CD14-positive monocyte (primary cell): ENCODE measurements around the gene PRKAR1A. TPM values are rescaled to one million over a fixed set of nuclear protein-coding genes. Genes with fewer than 3 reads are reported as not detected.

Source experiments
- DNase-seq, 3 donors: peaks; one replicate each; pipeline ENCODE4 v3.0.0-alpha.2; 2011 to 2022
- H2AFZ ChIP-seq: 2 replicates; pipeline ENCODE4 v1.6.0; 2012; ENCODE audit warnings: mild to moderate bottlenecking, low read depth, low read length, inconsistent platforms; ENCODE audit not compliant: insufficient read depth, poor library complexity, severe bottlenecking
- H3K27ac ChIP-seq, 2 donors: 1 replicate in 1 of 2; 2 replicates in 1 of 2; pipeline ENCODE4 v1.5.1; 2012 to 2013; ENCODE audit warnings: low read length in 2 of 2, control low read depth in 1 of 2, inconsistent platforms in 1 of 2, low read depth in 1 of 2, mild to moderate bottlenecking in 1 of 2
- H3K27me3 ChIP-seq, 2 donors: one replicate each; pipeline versions ENCODE4 v1.6.0 to v1.6.1; 2011 to 2013; ENCODE audit warnings: low read length in 2 of 2; ENCODE audit not compliant: control insufficient read depth in 2 of 2, insufficient read depth in 2 of 2
- H3K36me3 ChIP-seq, 2 donors: replicated peaks in 1 of 2; 1 replicate in 1 of 2; 2 replicates in 1 of 2; pipeline versions ENCODE4 v1.5.1 to v1.6.1; 2012 to 2013; ENCODE audit warnings: low read length in 2 of 2, control low read depth in 1 of 2, inconsistent platforms in 1 of 2, mild to moderate bottlenecking in 1 of 2; ENCODE audit not compliant: insufficient read depth in 2 of 2, control insufficient read depth in 1 of 2
- H3K4me1 ChIP-seq, 2 donors: 1 replicate in 1 of 2; 2 replicates in 1 of 2; pipeline versions ENCODE4 v1.5.1 to v1.6.1; 2012 to 2013; ENCODE audit warnings: low read length in 2 of 2, control low read depth in 1 of 2, inconsistent platforms in 1 of 2, mild to moderate bottlenecking in 1 of 2, moderate library complexity in 1 of 2; ENCODE audit not compliant: insufficient read depth in 2 of 2, control insufficient read depth in 1 of 2
- H3K4me2 ChIP-seq: replicated peaks from 2 replicates; pipeline ENCODE3; 2012; ENCODE audit warnings: low read length, moderate library complexity, mild to moderate bottlenecking; ENCODE audit not compliant: poor library complexity, severe bottlenecking; ENCODE audit errors: extremely low read depth
- H3K4me3 ChIP-seq, 3 experiments: fragments of 200-600 bp in 1 of 3; sonication (generic) in 1 of 3; replicated peaks in 1 of 3; 1 replicate in 2 of 3; 2 replicates in 1 of 3; pipeline ENCODE4 v1.5.1; 2011 to 2013; ENCODE audit warnings: low read length in 3 of 3, mild to moderate bottlenecking in 3 of 3, control low read depth in 2 of 3, low read depth in 2 of 3, inconsistent platforms in 1 of 3, moderate library complexity in 1 of 3
- H3K79me2 ChIP-seq: 2 replicates; pipeline ENCODE4 v1.6.0; 2012; ENCODE audit warnings: mild to moderate bottlenecking, control low read depth, inconsistent platforms, low read length, moderate library complexity; ENCODE audit not compliant: insufficient read depth
- H3K9ac ChIP-seq: 2 replicates; pipeline ENCODE4 v1.6.0; 2017; ENCODE audit warnings: low read length, mild to moderate bottlenecking; ENCODE audit not compliant: insufficient read depth, poor library complexity, severe bottlenecking
- H3K9me3 ChIP-seq, 2 donors: replicated peaks in 1 of 2; 1 replicate in 1 of 2; 2 replicates in 1 of 2; pipeline versions ENCODE4 v1.5.1 to v1.6.1; 2012 to 2013; ENCODE audit warnings: low read length in 2 of 2, control low read depth in 1 of 2; ENCODE audit not compliant: control insufficient read depth in 1 of 2, insufficient read depth in 1 of 2
- H4K20me1 ChIP-seq: 2 replicates; pipeline ENCODE4 v1.6.0; 2012; ENCODE audit warnings: mild to moderate bottlenecking, low read length, control low read depth, moderate library complexity; ENCODE audit not compliant: insufficient read depth
- H3K27ac Mint-ChIP-seq, 7 donors: one replicate each; pipeline ENCODE4 v1.8.0; 2020; ENCODE audit warnings: mild to moderate bottlenecking in 7 of 7, mixed read lengths in 7 of 7, moderate library complexity in 6 of 7, inconsistent platforms in 2 of 7
- H3K27me3 Mint-ChIP-seq, 3 donors: one replicate each; pipeline ENCODE4 v1.8.0; 2021 to 2022; ENCODE audit warnings: low read depth in 3 of 3, mild to moderate bottlenecking in 3 of 3, mixed read lengths in 3 of 3, moderate library complexity in 3 of 3, inconsistent platforms in 1 of 3
- H3K36me3 Mint-ChIP-seq, 2 donors: one replicate each; pipeline ENCODE4 v1.8.0; 2020; ENCODE audit warnings: mixed read lengths in 2 of 2, inconsistent platforms in 1 of 2, mild to moderate bottlenecking in 1 of 2
- H3K4me1 Mint-ChIP-seq: one replicate; pipeline ENCODE4 v1.8.0; 2020; ENCODE audit warnings: mild to moderate bottlenecking, mixed read lengths
- H3K4me3 Mint-ChIP-seq, 2 donors: one replicate each; pipeline ENCODE4 v1.8.0; 2020; ENCODE audit warnings: mild to moderate bottlenecking in 2 of 2, mixed read lengths in 2 of 2, moderate library complexity in 1 of 2
- H3K9me3 Mint-ChIP-seq, 7 donors: one replicate each; pipeline ENCODE4 v1.8.0; 2020 to 2022; ENCODE audit warnings: mixed read lengths in 7 of 7, mild to moderate bottlenecking in 6 of 7, moderate library complexity in 6 of 7, inconsistent platforms in 2 of 7
- WGBS: methylation state at CpG from one replicate; pipeline ENCODE4 v1.1.5; 2013; ENCODE audit warnings: missing lambda C conversion rate; ENCODE audit not compliant: insufficient coverage; 5-methylcytosine and 5-hydroxymethylcytosine counted together
- intact Hi-C, 2 donors: fragments of 100-400 bp; cut with micrococcal nuclease; formaldehyde crosslinking; loops; one replicate each; pipeline versions ENCODE4 v1.15.0 to v1.15.1; 2023
- polyA plus RNA-seq, 3 donors: library from polyadenylated mRNA; depleted of rRNA in 1 of 3; unstranded in 2 of 3; stranded (reverse) in 1 of 3; fragments of 300-500 nt in 2 of 3; fragments of >200 nt in 1 of 3; fragmentation: Illumina TruSeq in 2 of 3; gene quantifications; 1 replicate in 2 of 3; 2 replicates in 1 of 3; pipeline ENCODE4 v1.2.3, GENCODE V29; 2012 to 2021
- TF ChIP-seq, protein P1 (sequence below): fragments of 200-600 bp; IDR thresholded peaks from one replicate; pipeline ENCODE4 v1.8.0; 2022; ENCODE audit warnings: antibody characterized with exemption, mild to moderate bottlenecking

Gene PRKAR1A
- polyA plus RNA-seq, 3 donors, result 91.9 to 436 (median 300) TPM

DNA sequence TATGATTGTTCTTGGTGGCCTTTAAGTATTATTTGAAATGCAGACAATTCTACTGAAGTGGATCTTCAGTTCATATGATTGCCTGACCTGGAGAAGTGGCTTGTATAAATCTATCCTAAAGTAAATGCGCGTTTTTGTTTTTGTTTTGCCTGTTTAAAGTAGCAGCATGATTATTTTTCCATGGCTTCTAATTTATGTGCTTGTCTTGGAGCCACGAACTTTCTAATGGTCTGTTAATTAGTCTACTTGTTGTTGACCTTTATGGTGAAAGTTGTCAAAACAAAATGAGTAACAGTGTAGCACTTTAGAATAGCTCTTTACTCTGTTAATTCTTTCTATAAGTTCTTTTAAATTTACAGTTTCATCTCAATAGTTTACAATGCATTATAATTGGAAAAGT, 1.7 kb downstream of the PRKAR1A start:
- Histone ChIP-seq H2AFZ (no peak overlapping the region), H3K27ac (peak overlapping the region in 1 of 2 donors; percentile 98), H4K20me1 (peaks cover 53% of the 10 kb centered on the region), H3K27me3 (no peaks in the 10 kb centered on the region), H3K9me3 (no peaks in the 10 kb centered on the region), H3K4me1 (peaks cover 48 to 62% of the 10 kb centered on the region in 2 donors), H3K36me3 (peaks cover 31 to 41% of the 10 kb centered on the region in 2 donors), H3K79me2 (peaks cover 81% of the 10 kb centered on the region), H3K4me2 (peak overlapping the region; percentile 91), H3K4me3 (peak overlapping the region; percentile 80 to 97 (median 90)), H3K9ac (peak overlapping the region; percentile 92)
- intact Hi-C loops, result loop anchor here (2.0 to 10.0 kb wide), 4 partner anchors 52 to 731 kb away; partner anchors contain the start of gene FAM20A (in 1 of the 2)
- H3K27ac Mint-ChIP-seq, result peak overlapping the region; percentile 96 to 100 (median 99)
- peaks cover 0 to 2% (median 0%) of the 10 kb centered on the region in 7 donors for H3K9me3 Mint-ChIP-seq
- TF ChIP-seq, protein P1, sequence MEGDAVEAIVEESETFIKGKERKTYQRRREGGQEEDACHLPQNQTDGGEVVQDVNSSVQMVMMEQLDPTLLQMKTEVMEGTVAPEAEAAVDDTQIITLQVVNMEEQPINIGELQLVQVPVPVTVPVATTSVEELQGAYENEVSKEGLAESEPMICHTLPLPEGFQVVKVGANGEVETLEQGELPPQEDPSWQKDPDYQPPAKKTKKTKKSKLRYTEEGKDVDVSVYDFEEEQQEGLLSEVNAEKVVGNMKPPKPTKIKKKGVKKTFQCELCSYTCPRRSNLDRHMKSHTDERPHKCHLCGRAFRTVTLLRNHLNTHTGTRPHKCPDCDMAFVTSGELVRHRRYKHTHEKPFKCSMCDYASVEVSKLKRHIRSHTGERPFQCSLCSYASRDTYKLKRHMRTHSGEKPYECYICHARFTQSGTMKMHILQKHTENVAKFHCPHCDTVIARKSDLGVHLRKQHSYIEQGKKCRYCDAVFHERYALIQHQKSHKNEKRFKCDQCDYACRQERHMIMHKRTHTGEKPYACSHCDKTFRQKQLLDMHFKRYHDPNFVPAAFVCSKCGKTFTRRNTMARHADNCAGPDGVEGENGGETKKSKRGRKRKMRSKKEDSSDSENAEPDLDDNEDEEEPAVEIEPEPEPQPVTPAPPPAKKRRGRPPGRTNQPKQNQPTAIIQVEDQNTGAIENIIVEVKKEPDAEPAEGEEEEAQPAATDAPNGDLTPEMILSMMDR, result no peak
- no peak for DNase-seq
- H3K4me1 Mint-ChIP-seq, result peaks cover 55% of the 10 kb centered on the region
- H3K27me3 Mint-ChIP-seq, result peaks cover 0 to 5% (median 0%) of the 10 kb centered on the region in 3 donors
- H3K36me3 Mint-ChIP-seq, result peaks cover 38 to 48% of the 10 kb centered on the region in 2 donors
- peak overlapping the region; percentile 97 to 99 for H3K4me3 Mint-ChIP-seq
- WGBS, result no CpG with 5 or more reads among the region's 3 CpGs

DNA sequence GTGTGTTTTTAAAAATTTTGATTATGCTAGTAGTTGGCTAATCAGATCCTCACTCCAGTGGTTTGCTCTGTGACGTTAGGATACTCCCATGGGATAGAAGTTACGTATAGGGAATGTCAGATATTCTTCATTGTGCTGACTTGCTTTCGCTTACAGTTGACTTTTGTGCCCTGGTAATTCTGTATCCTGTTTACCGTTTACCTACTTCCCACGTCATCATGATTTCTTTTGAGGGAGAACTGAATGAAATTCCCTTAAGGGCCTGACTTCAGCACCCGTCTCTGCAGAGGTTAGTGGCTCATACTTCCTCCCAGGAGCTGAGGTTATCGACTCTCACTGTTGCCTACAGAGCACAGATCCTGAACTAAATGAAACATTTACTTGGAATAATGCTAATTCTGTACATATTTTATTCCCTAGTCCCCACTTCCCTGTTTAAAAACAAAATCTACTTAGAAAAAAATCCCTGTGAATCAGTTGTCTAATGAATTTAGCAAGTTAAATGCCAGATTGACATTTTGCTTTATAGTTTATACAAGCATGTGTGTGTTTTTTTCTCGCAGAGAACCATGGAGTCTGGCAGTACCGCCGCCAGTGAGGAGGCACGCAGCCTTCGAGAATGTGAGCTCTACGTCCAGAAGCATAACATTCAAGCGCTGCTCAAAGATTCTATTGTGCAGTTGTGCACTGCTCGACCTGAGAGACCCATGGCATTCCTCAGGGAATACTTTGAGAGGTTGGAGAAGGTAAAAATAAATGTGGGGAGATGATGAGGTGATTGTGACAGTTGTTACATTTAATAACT, 2.8 kb downstream of the PRKAR1A start:
- Histone ChIP-seq H3K9ac (no peak overlapping the region), H3K27ac (peak overlapping the region in 1 of 2 donors; percentile 98), H3K36me3 (peaks cover 39 to 52% of the 10 kb centered on the region in 2 donors), H3K4me2 (peak overlapping the region; percentile 91), H2AFZ (no peak overlapping the region), H3K9me3 (no peaks in the 10 kb centered on the region), H3K79me2 (peaks cover 92% of the 10 kb centered on the region), H3K27me3 (no peaks in the 10 kb centered on the region), H3K4me3 (peak overlapping the region in 1 of 3 experiments; percentile 90), H3K4me1 (peaks cover 37 to 51% of the 10 kb centered on the region in 2 donors), H4K20me1 (peaks cover 64% of the 10 kb centered on the region)
- intact Hi-C loops, result loop anchor here (5.0 to 10.0 kb wide), 3 partner anchors 53 to 730 kb away; partner anchors contain the start of gene FAM20A (in 1 of the 2)
- 96% methylated on average over 10 of the region's 15 CpGs for WGBS
- peaks cover 48% of the 10 kb centered on the region for H3K4me1 Mint-ChIP-seq
- H3K9me3 Mint-ChIP-seq, result peaks cover 0 to 5% (median 0%) of the 10 kb centered on the region in 7 donors
- peak overlapping the region; percentile 2 to 97 for H3K4me3 Mint-ChIP-seq
- TF ChIP-seq, protein P1, result no peak
- H3K27me3 Mint-ChIP-seq, result peaks cover 0 to 5% (median 0%) of the 10 kb centered on the region in 3 donors
- no peak for DNase-seq
- H3K36me3 Mint-ChIP-seq, result peaks cover 47 to 59% of the 10 kb centered on the region in 2 donors
- peak overlapping the region in 2 of 7 donors; percentile 51 to 60 for H3K27ac Mint-ChIP-seq
